GM18526 (cell line): ENCODE measurements around the gene CACNA1B.

Experiments
- POLR2A ChIP-seq: IDR thresholded peaks from 3 replicates; pipeline ENCODE4 v1.6.1; 2011; ENCODE audit not compliant: insufficient read length; ENCODE audit errors: extremely low read depth

The CACNA1B gene

GRCh38 chr9:138006576-138007233, 129.1 kb downstream of the CACNA1B start:
- TF ChIP-seq POLR2A = no peak

GRCh38 chr9:138007566-138007917, 130.0 kb downstream of the CACNA1B start:
- TF ChIP-seq POLR2A = no peak

- no peak for TF ChIP-seq POLR2A
Measured at GRCh38 chr9:138007918-138008841, 130.6 kb downstream of the CACNA1B start.

GRCh38 chr9:138009016-138009802, 131.6 kb downstream of the CACNA1B start:
- TF ChIP-seq POLR2A = no peak

- TF ChIP-seq POLR2A = no peak
Measured at GRCh38 chr9:138009803-138010690, 132.5 kb downstream of the CACNA1B start.

- no peak for TF ChIP-seq POLR2A
Measured at GRCh38 chr9:138010861-138011260, 133.3 kb downstream of the CACNA1B start.

- TF ChIP-seq POLR2A = no peak
Measured at GRCh38 chr9:138011951-138012500, 134.4 kb downstream of the CACNA1B start.

- TF ChIP-seq POLR2A = no peak
Measured at GRCh38 chr9:138013273-138013672, 135.7 kb downstream of the CACNA1B start.

GRCh38 chr9:138013836-138014562, 136.4 kb downstream of the CACNA1B start:
- no peak for TF ChIP-seq POLR2A

- no peak for TF ChIP-seq POLR2A
Measured at GRCh38 chr9:138014563-138014945, 137.0 kb downstream of the CACNA1B start.

GRCh38 chr9:138015021-138015829, 137.6 kb downstream of the CACNA1B start:
- no peak for TF ChIP-seq POLR2A

- TF ChIP-seq POLR2A = no peak
Measured at GRCh38 chr9:138016406-138017187, 139.0 kb downstream of the CACNA1B start.
